ENCODE data around the gene ROR1.

ROR1 gene

DNA sequence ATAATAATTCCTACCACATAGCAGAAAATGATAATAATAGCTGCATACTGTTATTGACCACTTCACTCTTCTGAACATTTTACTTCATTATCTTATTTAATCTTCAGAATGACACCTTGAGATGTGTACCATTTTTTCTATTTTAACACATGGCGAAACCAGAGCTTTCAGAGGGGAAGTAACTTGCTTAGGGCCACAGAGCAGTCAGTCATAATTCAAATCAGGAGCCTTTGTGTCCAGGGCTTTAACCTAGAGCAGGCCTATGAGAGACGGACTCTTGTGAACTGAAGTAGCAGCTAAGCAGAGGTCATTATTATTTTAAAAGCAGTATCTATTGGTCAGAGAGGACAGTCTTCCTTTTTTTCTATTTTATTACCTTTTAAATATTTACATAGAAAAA lies 114.0 kb downstream of the ROR1 start:
- no peak for DNase-seq
- in situ Hi-C loops (cut with HindIII; ENCODE audit: low pct_ligation_motif_present, low pct_unique_long_range_greater_than_20kb, low sequenced_read_pairs) = no loop called here

DNA sequence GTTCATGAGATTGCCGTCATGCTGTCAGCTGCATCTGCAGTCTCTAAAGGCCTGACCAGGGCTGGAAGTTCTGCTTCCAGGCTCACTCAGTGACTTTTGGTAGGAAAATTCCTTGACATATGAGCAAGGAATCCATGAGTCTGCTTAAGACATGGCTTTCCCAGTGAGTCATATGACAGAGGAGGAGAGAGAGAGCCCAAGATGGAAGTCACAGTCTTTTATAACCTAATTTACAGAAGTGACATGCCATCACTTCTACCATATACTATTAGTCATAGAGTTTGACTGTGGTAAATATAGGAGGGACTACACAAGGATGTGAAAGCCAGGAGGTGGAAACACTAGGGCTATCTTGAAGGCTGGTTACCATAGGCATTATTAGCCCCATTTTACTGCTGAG lies 115.2 kb downstream of the ROR1 start:
- no peak for DNase-seq
- in situ Hi-C loops (cut with HindIII; ENCODE audit: low pct_ligation_motif_present, low pct_unique_long_range_greater_than_20kb, low sequenced_read_pairs) = no loop called here

DNA sequence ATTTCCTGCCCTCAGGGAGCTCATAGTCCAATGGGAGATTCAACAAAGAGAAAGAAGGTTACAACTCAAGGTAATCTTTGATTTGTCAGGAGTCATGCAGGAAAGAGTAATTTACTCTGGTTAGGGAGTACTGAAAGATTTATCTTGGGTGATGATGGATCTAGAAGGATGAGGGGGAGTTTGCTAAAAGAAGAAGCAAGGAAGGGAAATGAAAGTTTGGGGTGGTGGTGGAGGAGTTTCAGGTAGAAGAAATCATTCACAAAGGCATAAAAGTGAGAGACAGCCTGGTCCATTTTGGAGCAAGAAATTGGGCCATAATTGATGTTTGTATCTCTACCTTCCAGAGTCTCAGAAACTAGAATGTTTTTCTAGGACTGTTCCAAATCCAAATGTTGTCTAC lies 116.7 kb downstream of the ROR1 start:
- in situ Hi-C loops (cut with HindIII; ENCODE audit: low pct_ligation_motif_present, low pct_unique_long_range_greater_than_20kb, low sequenced_read_pairs) = no loop called here
- no peak for DNase-seq

DNA sequence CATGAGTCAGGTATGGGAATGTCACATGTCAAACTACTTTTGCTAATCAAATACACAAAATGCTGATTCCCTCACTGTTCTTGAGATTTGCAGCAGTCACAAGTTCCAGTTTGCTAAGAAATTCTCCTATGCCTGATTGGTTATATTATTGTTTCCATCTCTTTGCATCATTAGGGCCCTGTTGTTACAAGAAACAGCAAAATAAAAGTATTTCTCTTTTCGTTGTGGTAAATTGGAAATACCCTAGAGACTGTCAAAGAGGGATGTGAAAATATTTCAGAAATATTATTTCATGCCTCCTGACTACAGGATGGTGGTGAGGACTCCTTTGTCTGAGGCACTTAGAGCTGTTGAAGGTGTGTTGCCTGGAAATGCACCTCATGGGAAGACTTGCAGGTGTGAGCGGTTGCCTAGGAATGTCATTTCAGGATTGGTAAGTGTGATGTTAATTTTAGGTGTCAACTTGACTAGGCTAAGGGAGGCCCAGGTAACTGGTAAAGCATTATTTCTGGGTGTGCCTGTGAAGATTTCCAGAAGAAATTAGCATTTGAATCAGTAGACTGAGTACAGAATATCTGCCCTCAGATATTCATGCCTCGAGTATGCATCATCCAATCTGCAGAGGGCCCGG lies 117.4 kb downstream of the ROR1 start:
- no peak for DNase-seq
- in situ Hi-C loops (cut with HindIII; ENCODE audit: low pct_ligation_motif_present, low pct_unique_long_range_greater_than_20kb, low sequenced_read_pairs) = no loop called here

DNA sequence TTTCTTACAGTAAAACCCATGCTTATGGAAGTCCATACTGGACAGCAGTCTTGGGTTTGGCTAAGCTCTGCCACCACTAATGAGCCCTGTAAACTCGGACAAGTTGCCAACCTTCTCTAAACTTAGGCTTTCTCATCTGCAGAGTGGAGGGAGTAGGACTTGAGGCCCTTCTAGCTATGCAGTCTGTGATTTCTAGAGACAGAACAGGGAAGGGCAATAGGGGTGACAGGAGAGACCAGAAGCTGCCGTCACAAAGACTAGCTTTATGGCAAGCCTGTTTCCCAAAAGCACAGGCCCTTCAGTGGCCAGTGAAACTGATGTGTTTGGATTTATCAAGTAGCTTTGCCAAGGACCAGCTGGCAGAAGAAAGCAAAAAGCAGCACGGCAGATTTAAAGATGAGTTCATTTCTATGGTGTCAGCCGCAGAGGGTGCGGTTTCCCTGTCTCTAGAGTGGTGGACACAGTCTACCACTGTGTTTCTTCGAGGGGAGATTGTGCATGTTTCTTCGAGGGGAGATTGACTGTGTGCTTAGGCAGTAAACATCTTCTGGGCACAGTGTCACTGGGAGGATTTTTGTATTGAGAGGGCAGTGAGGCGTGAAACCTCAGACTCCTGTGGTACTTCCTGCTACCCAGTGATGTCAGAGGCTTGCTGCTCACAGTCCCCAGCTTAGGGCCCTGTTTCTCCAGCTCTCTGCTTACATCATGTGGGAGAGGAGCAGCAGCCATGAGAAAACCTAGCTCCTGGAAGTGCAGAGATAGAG lies 119.0 kb downstream of the ROR1 start:
- in situ Hi-C loops (cut with HindIII; ENCODE audit: low pct_ligation_motif_present, low pct_unique_long_range_greater_than_20kb, low sequenced_read_pairs) = no loop called here
- DNase-seq = peak; percentile 89

DNA sequence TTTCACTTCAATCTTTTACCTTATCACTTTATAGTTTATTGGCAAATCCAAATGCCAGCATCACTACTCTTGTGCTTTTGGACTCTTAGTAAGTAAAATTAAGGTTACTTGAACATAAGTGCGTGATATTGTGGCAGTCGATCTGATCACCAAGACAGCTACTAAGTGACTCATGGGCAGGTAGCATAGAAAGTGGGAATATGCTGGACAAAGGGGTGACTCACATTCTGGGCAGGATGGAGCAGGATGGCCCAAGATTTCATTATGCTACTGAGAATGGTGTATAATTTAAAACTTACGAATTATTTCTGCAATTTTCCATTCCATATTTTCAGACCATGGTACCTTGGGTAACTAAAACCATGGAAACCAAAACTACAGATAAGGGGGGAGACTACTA lies 120.2 kb downstream of the ROR1 start:
- peak; percentile 57 for DNase-seq
- in situ Hi-C loops (cut with HindIII; ENCODE audit: low pct_ligation_motif_present, low pct_unique_long_range_greater_than_20kb, low sequenced_read_pairs) = no loop called here

DNA sequence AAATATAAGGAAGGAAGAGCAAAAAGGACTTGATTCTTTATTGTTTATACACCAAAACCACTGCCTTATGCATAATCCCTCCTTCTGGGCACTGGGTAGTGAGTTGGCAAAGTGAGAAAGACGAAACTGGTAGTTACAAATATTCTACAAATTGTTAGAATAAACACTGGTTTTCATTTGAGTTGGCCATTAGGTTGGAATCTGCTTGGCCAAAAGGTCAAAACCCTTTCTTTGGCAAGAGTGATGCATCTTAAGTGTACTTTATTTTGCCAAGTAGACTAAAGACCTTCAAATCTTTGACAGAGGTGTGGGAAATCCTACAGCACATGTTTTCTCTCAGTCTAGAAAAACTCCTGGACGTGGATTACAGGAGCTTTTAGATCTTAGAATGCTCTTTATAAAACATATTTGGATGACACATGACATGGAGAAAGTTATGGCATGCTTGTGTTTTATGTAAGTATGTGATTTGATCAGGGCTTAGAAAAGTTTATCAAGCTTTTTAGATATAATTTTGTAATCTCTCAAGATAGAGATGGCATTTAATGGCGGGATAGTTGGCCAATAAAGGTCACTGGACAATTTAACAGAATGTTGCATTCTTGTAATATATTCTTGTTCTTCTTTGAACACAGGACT lies 120.9 kb downstream of the ROR1 start:
- in situ Hi-C loops (cut with HindIII; ENCODE audit: low pct_ligation_motif_present, low pct_unique_long_range_greater_than_20kb, low sequenced_read_pairs) = no loop called here
- DNase-seq = no peak

DNA sequence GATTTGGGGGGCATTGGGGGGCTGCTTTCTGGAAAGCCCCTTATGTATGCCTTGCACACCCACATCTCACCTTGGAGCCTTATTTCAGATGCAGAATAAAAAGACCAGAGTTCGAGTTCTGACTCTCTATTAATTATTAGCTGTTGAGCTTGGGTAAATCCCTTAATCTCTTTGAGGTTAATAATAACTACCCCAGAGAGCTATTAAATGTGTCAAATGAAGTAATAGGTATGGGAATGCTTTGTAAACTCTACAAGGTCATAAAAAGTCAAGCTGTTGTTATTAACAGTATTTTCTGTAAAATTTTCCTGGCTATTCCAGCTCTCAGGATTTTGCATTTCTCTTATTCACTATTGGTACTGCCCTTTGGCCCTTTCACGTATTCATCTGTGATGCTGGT lies 122.9 kb downstream of the ROR1 start:
- DNase-seq = no peak
- in situ Hi-C loops (cut with HindIII; ENCODE audit: low pct_ligation_motif_present, low pct_unique_long_range_greater_than_20kb, low sequenced_read_pairs) = no loop called here

DNA sequence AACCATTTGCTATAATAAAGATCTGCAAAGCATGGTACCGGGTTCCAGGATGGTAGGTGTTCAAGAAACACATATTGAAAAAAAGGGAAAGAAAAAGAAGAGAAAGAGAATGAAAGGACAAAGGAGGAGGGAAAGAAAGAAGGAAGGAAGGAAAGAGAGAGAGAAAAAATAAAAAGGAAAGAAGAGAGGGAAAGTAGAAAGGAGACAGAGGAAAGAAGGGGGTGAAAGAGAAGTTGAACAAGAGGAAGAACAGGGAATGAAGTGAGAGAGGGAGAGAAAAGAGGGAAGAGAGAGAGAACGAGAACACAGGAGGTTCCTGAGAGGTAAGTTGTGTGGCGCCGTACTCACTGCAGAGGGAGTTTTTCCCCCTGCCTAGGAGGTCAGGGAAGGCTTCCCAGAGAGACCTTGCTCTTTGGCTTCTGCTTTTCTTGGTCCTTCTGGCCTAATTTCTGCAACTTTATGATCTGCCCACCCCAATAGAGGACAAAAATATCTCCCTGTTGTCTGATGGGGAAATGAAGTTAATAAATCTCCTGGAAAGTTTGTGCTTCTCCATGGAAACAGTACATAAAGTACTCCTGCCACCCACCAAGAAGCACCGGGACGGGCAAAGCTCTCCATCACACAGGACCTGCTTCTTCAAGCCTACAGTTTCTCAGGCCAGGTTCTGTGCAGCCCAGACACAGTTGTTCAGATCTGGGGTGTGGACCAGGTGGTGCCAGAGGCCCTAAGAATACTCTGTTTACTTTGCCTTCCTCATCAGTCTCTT lies 124.8 kb downstream of the ROR1 start:
- no peak for DNase-seq
- in situ Hi-C loops (cut with HindIII; ENCODE audit: low pct_ligation_motif_present, low pct_unique_long_range_greater_than_20kb, low sequenced_read_pairs) = no loop called here

DNA sequence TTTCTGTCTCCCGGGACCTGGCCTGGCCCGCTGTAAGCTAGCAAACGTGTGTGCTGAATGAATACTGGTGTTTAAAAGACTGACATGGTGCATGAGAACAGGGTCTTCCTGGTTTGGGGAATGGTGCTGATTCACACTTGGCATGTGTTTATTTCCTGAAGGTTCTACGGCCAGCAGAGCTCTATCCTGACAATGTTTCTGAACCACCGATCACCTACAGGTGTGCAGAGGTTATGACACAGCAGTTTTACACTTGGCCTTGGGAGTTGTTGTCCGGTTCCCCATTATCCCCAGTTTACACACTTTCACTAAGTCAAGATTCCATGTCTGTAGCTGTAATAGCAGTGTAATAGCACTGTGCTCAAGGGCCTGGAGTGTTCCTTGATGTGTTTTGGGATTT lies 127.3 kb downstream of the ROR1 start:
- in situ Hi-C loops (cut with HindIII; ENCODE audit: low pct_ligation_motif_present, low pct_unique_long_range_greater_than_20kb, low sequenced_read_pairs) = no loop called here
- DNase-seq = no peak

DNA sequence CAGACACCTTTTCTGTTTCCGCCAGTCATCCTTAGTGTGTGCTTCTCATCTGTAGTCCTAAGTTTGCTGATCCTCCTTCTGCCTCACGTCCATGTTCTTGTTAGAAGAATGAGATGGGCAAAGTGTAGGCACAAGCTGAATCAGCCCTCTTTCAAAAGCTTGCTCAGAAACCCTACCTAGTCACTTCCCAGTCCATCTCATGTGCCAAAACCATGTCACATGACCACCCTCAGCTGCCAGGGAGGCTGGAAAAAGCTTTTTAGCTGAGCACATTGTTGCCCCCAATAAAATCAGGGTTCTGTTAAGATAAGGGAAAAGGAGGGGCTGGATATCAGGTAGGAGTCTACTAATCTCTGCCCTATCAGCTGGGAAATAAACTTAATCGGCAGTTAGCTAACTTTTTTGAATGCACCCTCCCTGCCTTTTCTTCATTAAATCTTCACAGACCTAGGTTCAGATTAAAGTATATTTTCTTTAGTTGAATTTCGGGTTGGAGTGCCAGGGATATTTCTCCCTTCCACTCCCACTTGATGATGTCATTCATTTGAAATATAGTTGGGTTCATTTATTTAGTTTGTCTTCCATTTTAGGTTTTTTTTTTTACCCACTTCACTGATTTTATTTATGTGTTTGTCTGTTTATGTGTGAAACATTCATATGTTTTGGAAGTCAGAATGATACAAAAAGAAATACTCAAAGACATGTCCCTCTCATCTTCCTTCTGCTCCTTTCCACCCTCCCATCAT lies 129.2 kb downstream of the ROR1 start:
- in situ Hi-C loops (cut with HindIII; ENCODE audit: low pct_ligation_motif_present, low pct_unique_long_range_greater_than_20kb, low sequenced_read_pairs) = no loop called here
- DNase-seq = no peak

DNA sequence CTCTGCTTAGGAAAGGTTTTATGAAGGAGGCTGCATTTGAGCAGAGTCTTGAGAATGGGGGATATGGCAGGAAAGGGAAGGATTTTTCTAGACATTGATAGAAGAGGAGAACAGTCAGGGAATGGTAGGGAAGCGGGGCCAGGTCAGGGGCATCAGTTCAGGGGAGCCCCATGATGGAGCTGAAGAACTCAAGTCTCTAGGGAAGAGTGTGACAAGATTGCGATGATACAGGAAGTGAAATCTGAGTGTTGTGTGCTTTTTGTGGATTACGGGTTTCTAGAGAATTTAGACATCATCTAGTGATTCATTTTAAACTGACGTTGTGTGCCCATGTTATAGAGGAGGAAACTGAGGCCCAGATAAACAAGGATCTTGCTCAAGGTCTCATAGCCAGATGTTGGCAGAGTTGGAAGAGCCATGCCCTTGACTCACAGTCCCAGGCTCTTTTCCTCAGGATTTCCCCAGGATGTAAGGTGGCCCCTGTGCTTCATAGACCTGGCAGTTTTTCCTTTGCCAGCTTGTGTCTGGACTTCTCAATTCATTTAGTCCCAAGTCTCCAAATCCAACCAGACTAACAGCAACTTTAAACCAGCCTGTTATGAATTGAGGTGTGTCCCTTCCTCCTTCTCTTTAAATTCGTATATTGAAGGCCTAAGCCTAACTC lies 130.3 kb downstream of the ROR1 start:
- in situ Hi-C loops (cut with HindIII; ENCODE audit: low pct_ligation_motif_present, low pct_unique_long_range_greater_than_20kb, low sequenced_read_pairs) = no loop called here
- no peak for DNase-seq

DNA sequence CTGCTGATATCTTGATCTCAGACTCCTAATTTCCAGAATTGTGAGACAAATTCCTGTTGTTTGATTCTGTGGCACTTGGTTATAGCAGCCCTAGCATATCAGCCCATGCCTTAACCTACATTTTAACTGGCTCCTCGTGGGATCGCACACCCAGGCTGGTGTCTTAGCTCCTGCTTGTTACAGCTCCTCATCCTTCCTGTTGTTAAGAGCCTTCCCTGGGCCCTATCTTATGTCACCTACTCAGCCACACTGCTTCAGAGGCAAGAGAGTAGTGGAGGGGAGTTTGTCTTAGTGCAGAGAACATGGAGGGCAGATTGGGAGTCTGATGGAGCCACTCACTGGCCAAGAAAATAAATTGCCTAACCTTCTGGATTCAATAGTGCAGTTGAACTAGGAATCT lies 131.0 kb downstream of the ROR1 start:
- in situ Hi-C loops (cut with HindIII; ENCODE audit: low pct_ligation_motif_present, low pct_unique_long_range_greater_than_20kb, low sequenced_read_pairs) = no loop called here
- DNase-seq = no peak

DNA sequence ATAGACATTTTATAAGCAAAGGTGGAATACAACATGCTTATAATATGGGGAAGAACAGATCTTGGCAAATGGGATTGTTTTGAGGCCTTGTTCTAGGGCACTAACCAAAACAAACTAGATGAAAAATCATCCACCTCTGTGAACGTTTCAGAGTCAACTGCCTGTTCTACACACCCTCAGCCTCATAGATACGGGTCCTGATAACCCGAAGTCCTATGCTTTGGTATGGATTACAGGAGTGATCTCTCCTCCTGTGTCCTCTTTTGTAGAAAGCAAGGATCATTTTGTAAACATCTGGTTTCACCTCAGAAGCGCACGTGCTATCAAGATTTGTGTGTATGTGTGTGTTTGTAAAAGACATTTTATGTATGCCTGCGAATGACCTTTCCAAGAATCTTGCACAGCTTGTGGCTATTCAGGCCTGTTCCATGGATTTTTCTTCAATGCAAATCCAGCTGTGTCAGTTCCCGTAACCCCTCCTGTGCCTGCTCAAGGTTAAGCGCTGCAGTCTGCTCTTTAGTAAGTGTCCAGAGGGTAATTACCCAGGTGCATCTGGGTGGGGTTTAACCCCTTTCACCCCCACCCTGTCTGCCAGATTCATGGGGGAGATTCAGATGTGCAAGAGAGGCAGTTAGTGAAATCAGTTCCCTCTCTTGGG lies 132.4 kb downstream of the ROR1 start:
- no peak for DNase-seq
- in situ Hi-C loops (cut with HindIII; ENCODE audit: low pct_ligation_motif_present, low pct_unique_long_range_greater_than_20kb, low sequenced_read_pairs) = no loop called here

DNA sequence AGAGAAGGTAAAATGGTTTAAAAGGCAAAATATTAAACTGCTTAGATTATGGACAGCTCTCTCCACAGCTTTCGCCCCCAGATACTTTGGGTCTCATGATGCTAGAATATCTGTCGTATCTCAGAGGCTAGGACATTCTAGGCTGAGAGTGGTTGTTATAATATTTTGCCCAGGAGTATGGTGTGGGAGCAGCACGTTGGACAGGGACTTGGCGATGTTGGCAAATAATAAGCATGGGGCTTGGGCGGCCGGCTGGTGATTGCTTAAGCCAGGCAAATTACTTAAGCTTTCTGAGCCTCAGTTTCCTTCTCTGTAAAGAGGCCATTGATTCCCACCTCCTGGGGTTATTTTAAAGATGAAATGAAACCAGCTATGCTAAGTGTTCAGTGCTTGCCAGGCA lies 133.2 kb downstream of the ROR1 start:
- DNase-seq = no peak
- in situ Hi-C loops (cut with HindIII; ENCODE audit: low pct_ligation_motif_present, low pct_unique_long_range_greater_than_20kb, low sequenced_read_pairs) = no loop called here

DNA sequence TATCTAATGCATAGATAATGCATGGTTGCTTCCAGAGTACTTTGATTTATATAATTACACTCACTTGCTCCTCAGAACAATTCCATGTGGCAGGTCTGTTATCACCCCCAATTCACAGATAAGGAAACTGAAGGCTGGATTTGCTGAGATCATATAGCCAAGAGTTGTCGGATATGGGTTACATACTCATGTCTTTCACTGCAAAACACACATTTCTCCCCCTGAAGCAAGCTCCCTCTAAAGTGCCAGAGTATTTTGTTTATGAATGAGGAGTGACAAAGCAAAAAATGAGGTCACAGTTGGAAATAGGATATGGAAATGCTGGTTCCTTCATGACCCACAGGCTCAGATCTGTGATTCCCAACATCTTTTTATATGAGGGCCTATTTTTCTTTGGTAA lies 134.2 kb downstream of the ROR1 start:
- in situ Hi-C loops (cut with HindIII; ENCODE audit: low pct_ligation_motif_present, low pct_unique_long_range_greater_than_20kb, low sequenced_read_pairs) = no loop called here
- no peak for DNase-seq

DNA sequence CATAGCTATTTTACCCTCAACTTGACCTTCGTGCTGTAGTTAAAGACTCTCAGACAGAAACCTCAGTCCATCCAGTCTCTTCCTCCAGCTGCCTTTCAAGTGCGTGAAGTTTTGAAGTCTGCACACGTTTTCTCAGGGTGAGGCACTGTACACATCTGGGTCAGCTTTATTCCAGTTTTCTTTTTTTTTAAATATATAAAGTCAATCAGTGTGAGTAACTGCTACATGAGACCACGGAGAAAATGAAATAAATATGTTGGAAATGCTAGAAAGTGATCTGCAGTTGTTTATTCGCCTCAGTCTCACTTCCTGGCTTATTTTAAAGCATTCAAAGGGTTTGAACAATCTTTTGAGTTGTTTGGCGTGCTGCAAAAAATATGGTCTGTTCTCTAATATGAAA lies 135.7 kb downstream of the ROR1 start:
- no peak for DNase-seq
- in situ Hi-C loops (cut with HindIII; ENCODE audit: low pct_ligation_motif_present, low pct_unique_long_range_greater_than_20kb, low sequenced_read_pairs) = no loop called here

DNA sequence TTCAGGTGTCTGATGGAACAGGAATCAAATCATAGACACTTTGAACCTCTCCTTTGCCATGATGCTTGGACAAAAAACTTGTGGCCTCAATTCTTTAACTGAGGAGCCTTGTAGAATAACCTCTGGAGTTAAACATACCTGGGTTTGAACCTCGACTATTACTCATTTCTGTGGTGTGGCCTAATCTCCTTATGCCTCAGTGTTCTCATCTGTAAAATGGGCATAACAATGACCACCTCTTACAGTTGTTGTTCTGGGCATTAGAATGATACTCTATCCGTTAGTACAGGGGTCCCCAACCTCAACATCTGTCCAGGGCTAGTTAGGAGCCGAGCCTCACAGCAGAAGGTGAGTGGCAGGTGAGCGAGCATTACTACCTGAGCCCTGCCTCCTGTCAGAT lies 137.2 kb downstream of the ROR1 start:
- in situ Hi-C loops (cut with HindIII; ENCODE audit: low pct_ligation_motif_present, low pct_unique_long_range_greater_than_20kb, low sequenced_read_pairs) = no loop called here
- no peak for DNase-seq

Data from ACHN (cell line).